OCI-LY1 (cell line): ENCODE results near the gene PAPSS1.

ENCODE experiments used
- H2AFZ ChIP-seq: fragments of 200-600 bp; sonication (generic), shearing (Covaris generic); 2 replicates; pipeline ENCODE4 v1.6.0; 2014; ENCODE audit warnings: antibody characterized with exemption, mild to moderate bottlenecking, low read length
- H3F3A ChIP-seq: fragments of 200-600 bp; sonication (generic), shearing (Covaris generic); 2 replicates; pipeline ENCODE4 v1.6.0; 2014; ENCODE audit warnings: mild to moderate bottlenecking, antibody characterized with exemption, low read length, moderate library complexity; ENCODE audit not compliant: insufficient read depth
- H3K27ac ChIP-seq: fragments of 200-600 bp; sonication (generic); 2 replicates; pipeline ENCODE4 v1.5.1; 2014; ENCODE audit warnings: low read length, mixed run types, mild to moderate bottlenecking, low read depth; ENCODE audit not compliant: poor library complexity, severe bottlenecking
- H3K27me3 ChIP-seq: fragments of 200-600 bp; sonication (generic); 2 replicates; pipeline ENCODE4 v1.6.0; 2014; ENCODE audit warnings: antibody characterized with exemption, mild to moderate bottlenecking, low read length, moderate library complexity; ENCODE audit not compliant: insufficient read depth
- H3K36me3 ChIP-seq: fragments of 200-600 bp; sonication (generic); 2 replicates; pipeline ENCODE4 v1.6.1; 2014; ENCODE audit warnings: mild to moderate bottlenecking, antibody characterized with exemption, low read length, moderate library complexity, mixed read lengths; ENCODE audit not compliant: insufficient read depth
- H3K4me1 ChIP-seq: fragments of 200-600 bp; sonication (generic); 2 replicates; pipeline ENCODE4 v1.5.1; 2014; ENCODE audit warnings: mild to moderate bottlenecking, low read length, moderate library complexity; ENCODE audit not compliant: insufficient read depth, severe bottlenecking
- H3K4me2 ChIP-seq: fragments of 200-600 bp; sonication (generic), shearing (Covaris generic); 2 replicates; pipeline ENCODE4 v1.6.1; 2014; ENCODE audit warnings: low read length
- H3K4me3 ChIP-seq: fragments of 200-600 bp; sonication (generic); 2 replicates; pipeline ENCODE4 v1.5.1; 2014; ENCODE audit warnings: low read length, low read depth, mild to moderate bottlenecking, mixed read lengths; ENCODE audit not compliant: poor library complexity, severe bottlenecking
- H3K79me2 ChIP-seq: fragments of 200-600 bp; shearing (Covaris generic); 2 replicates; pipeline ENCODE4 v1.6.1; 2016; ENCODE audit warnings: mixed run types, low read length, mixed read lengths; ENCODE audit not compliant: insufficient read depth
- H3K9ac ChIP-seq: fragments of 200-600 bp; sonication (generic), shearing (Covaris generic); 2 replicates; pipeline ENCODE4 v1.6.1; 2014; ENCODE audit warnings: mild to moderate bottlenecking, low read length, mixed read lengths
- H3K9me2 ChIP-seq: fragments of 200-600 bp; sonication (generic), shearing (Covaris generic); 2 replicates; pipeline ENCODE4 v1.6.1; 2014; ENCODE audit warnings: low read depth, mild to moderate bottlenecking, low read length, mixed read lengths
- H3K9me3 ChIP-seq: fragments of 200-600 bp; shearing (Covaris generic); 2 replicates; pipeline ENCODE4 v1.6.1; 2014; ENCODE audit warnings: low read length, mixed read lengths
- H4K20me1 ChIP-seq: fragments of 200-600 bp; sonication (generic), shearing (Covaris generic); 2 replicates; pipeline ENCODE4 v1.6.0; 2016; ENCODE audit warnings: mild to moderate bottlenecking, low read length; ENCODE audit not compliant: insufficient read depth
- EZH2 ChIP-seq: fragments of 200-600 bp; sonication (generic), shearing (Covaris generic); IDR thresholded peaks from 2 replicates; pipeline ENCODE4 v1.8.0; 2017; ENCODE audit warnings: borderline replicate concordance, mixed run types, mild to moderate bottlenecking, antibody characterized with exemption, low read length, moderate library complexity, mixed read lengths
- TF ChIP-seq, protein P1 (sequence below): fragments of 200-600 bp; sonication (generic), shearing (Covaris generic); IDR thresholded peaks from 2 replicates; pipeline ENCODE4 v1.5.1; 2017; ENCODE audit warnings: mild to moderate bottlenecking, antibody characterized with exemption, low read length, moderate library complexity, mixed read lengths

PAPSS1 gene

DNA sequence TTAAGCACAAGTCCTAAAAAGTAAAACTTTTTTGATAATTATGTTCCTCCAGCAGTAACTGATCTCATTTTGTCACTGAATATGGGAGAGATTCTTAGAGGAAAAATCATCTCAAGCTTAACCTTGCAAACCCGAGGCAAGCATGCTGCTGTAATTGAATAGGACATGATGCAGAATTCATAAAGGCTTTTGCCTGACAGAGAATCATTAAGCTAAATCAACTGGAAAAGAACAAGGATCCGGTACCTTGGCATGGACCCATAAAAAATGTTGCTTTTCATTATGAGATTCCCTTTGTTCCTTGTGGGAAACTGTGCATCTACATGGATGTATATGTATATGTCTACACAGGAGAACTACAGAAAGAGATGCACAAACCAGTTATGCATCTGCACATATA lies 149.1 kb downstream of the PAPSS1 start:
- no peaks in the 10 kb centered on the region for H3K36me3 ChIP-seq
- no peaks in the 10 kb centered on the region for H4K20me1 ChIP-seq
- no peak overlapping the region for H2AFZ ChIP-seq
- no peaks in the 10 kb centered on the region for H3F3A ChIP-seq
- no peaks in the 10 kb centered on the region for H3K9me3 ChIP-seq
- no peak for TF ChIP-seq EZH2
- TF ChIP-seq, protein P1, sequence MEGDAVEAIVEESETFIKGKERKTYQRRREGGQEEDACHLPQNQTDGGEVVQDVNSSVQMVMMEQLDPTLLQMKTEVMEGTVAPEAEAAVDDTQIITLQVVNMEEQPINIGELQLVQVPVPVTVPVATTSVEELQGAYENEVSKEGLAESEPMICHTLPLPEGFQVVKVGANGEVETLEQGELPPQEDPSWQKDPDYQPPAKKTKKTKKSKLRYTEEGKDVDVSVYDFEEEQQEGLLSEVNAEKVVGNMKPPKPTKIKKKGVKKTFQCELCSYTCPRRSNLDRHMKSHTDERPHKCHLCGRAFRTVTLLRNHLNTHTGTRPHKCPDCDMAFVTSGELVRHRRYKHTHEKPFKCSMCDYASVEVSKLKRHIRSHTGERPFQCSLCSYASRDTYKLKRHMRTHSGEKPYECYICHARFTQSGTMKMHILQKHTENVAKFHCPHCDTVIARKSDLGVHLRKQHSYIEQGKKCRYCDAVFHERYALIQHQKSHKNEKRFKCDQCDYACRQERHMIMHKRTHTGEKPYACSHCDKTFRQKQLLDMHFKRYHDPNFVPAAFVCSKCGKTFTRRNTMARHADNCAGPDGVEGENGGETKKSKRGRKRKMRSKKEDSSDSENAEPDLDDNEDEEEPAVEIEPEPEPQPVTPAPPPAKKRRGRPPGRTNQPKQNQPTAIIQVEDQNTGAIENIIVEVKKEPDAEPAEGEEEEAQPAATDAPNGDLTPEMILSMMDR = no peak
- H3K27ac ChIP-seq = no peak overlapping the region
- H3K9me2 ChIP-seq = no peaks in the 10 kb centered on the region
- H3K27me3 ChIP-seq = no peaks in the 10 kb centered on the region
- H3K9ac ChIP-seq = no peak overlapping the region
- H3K4me2 ChIP-seq = no peak overlapping the region
- no peaks in the 10 kb centered on the region for H3K4me1 ChIP-seq
- no peaks in the 10 kb centered on the region for H3K79me2 ChIP-seq
- no peak overlapping the region for H3K4me3 ChIP-seq

DNA sequence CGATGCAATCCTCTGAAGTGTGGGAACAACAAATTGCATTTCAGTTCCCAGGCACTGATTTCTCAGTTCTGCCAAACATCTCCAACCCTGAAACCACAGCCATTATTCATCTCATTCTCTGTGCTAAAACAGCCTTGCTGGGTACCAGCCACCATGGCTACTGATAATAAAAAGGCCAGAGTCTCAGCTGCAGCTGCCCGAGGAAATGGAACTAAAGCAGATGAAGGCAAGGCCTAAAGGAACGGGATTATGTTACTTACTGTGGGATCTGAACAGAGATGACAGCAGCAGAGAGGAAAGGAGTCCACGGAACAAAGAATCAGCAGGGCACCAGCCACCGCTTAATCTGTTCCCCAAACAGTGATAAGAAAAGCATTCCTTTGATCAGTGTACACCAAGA lies 155.7 kb downstream of the PAPSS1 start:
- H2AFZ ChIP-seq = no peak overlapping the region

More for the DNA sequence above, 155.7 kb downstream of the PAPSS1 start:
- Histone ChIP-seq H3K4me2 (no peak overlapping the region), H4K20me1 (no peaks in the 10 kb centered on the region), H3K9ac (no peak overlapping the region), H3K9me3 (no peaks in the 10 kb centered on the region), H3K4me1 (no peaks in the 10 kb centered on the region), H3K79me2 (no peaks in the 10 kb centered on the region), H3K27ac (no peak overlapping the region), H3K4me3 (no peak overlapping the region), H3K27me3 (no peaks in the 10 kb centered on the region), H3K36me3 (no peaks in the 10 kb centered on the region), H3K9me2 (no peaks in the 10 kb centered on the region; the same call in 1 of the 2 replicates), H3F3A (no peaks in the 10 kb centered on the region)
- no peak for TF ChIP-seq EZH2
- TF ChIP-seq, protein P1 = no peak
